IMR-90 (cell line): ENCODE measurements around the gene VPS26C. TPM values are rescaled to one million over a fixed set of nuclear protein-coding genes. Genes with fewer than 3 reads are reported as not detected.

Experiments
- ATAC-seq: fragments of 200-7000 bp; cut with Tn5 transposase; 2 replicates; pipeline ENCODE4 v1.9.1; 2020; ENCODE audit warnings: low read depth, mild to moderate bottlenecking, moderate library complexity
- BruUV-seq: library from RNA; stranded (reverse); fragments of 400-500 nt; replicated peaks from 2 replicates; lab custom pipeline; 2021; lab: Mats Ljungman, UMichigan
- CTCF ChIA-PET: fragments of 300-600 bp; formaldehyde crosslinking; extraction: SDS; loops from one replicate; lab custom pipeline; 2021; ENCODE audit warnings: antibody characterized with exemption; lab: Yijun Ruan, JAX
- POLR2A ChIA-PET: fragments of 300-600 bp; sonication (Branson Sonifier 250); formaldehyde crosslinking; loops from one replicate; lab custom pipeline; 2022; ENCODE audit warnings: antibody characterized with exemption; ENCODE audit not compliant: unreplicated experiment; lab: Charles Lee
- DNase-seq: peaks from one replicate; pipeline ENCODE4 v3.0.0; 2013
- H2AFZ ChIP-seq: replicated peaks from 2 replicates; pipeline ENCODE3; 2013; ENCODE audit warnings: low read length, mild to moderate bottlenecking; ENCODE audit not compliant: poor library complexity
- H2AK5ac ChIP-seq: 2 replicates; pipeline ENCODE4 v1.6.1; 2013; ENCODE audit warnings: low read depth, low read length, inconsistent platforms
- H2AK9ac ChIP-seq: replicated peaks from 2 replicates; pipeline ENCODE3; 2013; ENCODE audit warnings: mild to moderate bottlenecking, low read depth, low read length, moderate library complexity; ENCODE audit not compliant: poor library complexity
- H2BK120ac ChIP-seq: 2 replicates; pipeline ENCODE4 v1.6.1; 2013; ENCODE audit warnings: low read depth, low read length, inconsistent platforms
- H2BK15ac ChIP-seq: 3 replicates; pipeline ENCODE4 v1.6.1; 2013; ENCODE audit warnings: low read depth, low read length, inconsistent platforms
- H2BK20ac ChIP-seq: 2 replicates; pipeline ENCODE4 v1.6.1; 2013; ENCODE audit warnings: low read depth, mild to moderate bottlenecking, inconsistent platforms, low read length, moderate library complexity
- H2BK5ac ChIP-seq: 2 replicates; pipeline ENCODE4 v1.6.1; 2013; ENCODE audit warnings: mild to moderate bottlenecking, low read depth, low read length, inconsistent platforms; ENCODE audit not compliant: poor library complexity, severe bottlenecking
- H3K14ac ChIP-seq: replicated peaks from 2 replicates; pipeline ENCODE4 v1.6.1; 2013; ENCODE audit warnings: low read depth, low read length, inconsistent platforms
- H3K18ac ChIP-seq: 2 replicates; pipeline ENCODE4 v1.6.1; 2013; ENCODE audit warnings: low read depth, low read length, control low read depth
- H3K23ac ChIP-seq: 2 replicates; pipeline ENCODE4 v1.6.1; 2013; ENCODE audit warnings: low read depth, low read length, inconsistent platforms
- H3K27ac ChIP-seq: 2 replicates; pipeline ENCODE4 v1.5.1; 2013; ENCODE audit warnings: mild to moderate bottlenecking, control low read depth, low read length; ENCODE audit not compliant: insufficient read depth
- H3K27me3 ChIP-seq: 2 replicates; pipeline ENCODE4 v1.6.1; 2013; ENCODE audit warnings: low read length; ENCODE audit not compliant: control insufficient read depth, insufficient read depth
- H3K36me3 ChIP-seq: 2 replicates; pipeline ENCODE4 v1.6.1; 2013; ENCODE audit warnings: low read length, mixed read lengths; ENCODE audit not compliant: control insufficient read depth, insufficient read depth
- H3K4ac ChIP-seq: 2 replicates; pipeline ENCODE4 v1.6.1; 2013; ENCODE audit warnings: low read depth, low read length, inconsistent platforms
- H3K4me1 ChIP-seq: 2 replicates; pipeline ENCODE4 v1.6.1; 2013; ENCODE audit warnings: low read length, mixed read lengths; ENCODE audit not compliant: control insufficient read depth, insufficient read depth
- H3K4me2 ChIP-seq: 2 replicates; pipeline ENCODE4 v1.6.1; 2013; ENCODE audit warnings: low read depth, mild to moderate bottlenecking, control low read depth, low read length, moderate library complexity
- H3K4me3 ChIP-seq: 2 replicates; pipeline ENCODE4 v1.5.1; 2013; ENCODE audit warnings: low read depth, mild to moderate bottlenecking, control low read depth, low read length, moderate library complexity; ENCODE audit not compliant: insufficient read depth
- H3K56ac ChIP-seq: 2 replicates; pipeline ENCODE4 v1.6.1; 2013; ENCODE audit warnings: low read length, inconsistent platforms; ENCODE audit not compliant: insufficient read depth; ENCODE audit errors: extremely low read depth
- H3K79me1 ChIP-seq, 2 experiments: 2 replicates each; pipeline ENCODE4 v1.6.1; 2013; ENCODE audit warnings: low read length in 2 of 2, inconsistent platforms in 1 of 2, low read depth in 1 of 2
- H3K9ac ChIP-seq: 2 replicates; pipeline ENCODE4 v1.6.1; 2013; ENCODE audit warnings: low read depth, low read length, control low read depth
- H3K9me1 ChIP-seq: 2 replicates; pipeline ENCODE4 v1.6.1; 2013; ENCODE audit warnings: low read length, inconsistent platforms; ENCODE audit not compliant: insufficient read depth
- H3K9me3 ChIP-seq: 2 replicates; pipeline ENCODE4 v1.6.1; 2013; ENCODE audit warnings: low read length; ENCODE audit not compliant: control insufficient read depth, insufficient read depth
- H4K20me1 ChIP-seq: 2 replicates; pipeline ENCODE4 v1.6.1; 2013; ENCODE audit warnings: low read length, inconsistent platforms; ENCODE audit not compliant: insufficient read depth
- H4K5ac ChIP-seq: 2 replicates; pipeline ENCODE4 v1.6.1; 2013; ENCODE audit warnings: mild to moderate bottlenecking, low read depth, low read length, control low read depth
- H4K8ac ChIP-seq, 2 experiments: 2 replicates each; pipeline ENCODE4 v1.6.1; 2013; ENCODE audit warnings: low read depth in 2 of 2, low read length in 2 of 2, control low read depth in 1 of 2, inconsistent platforms in 1 of 2
- H4K91ac ChIP-seq: 2 replicates; pipeline ENCODE4 v1.6.1; 2013; ENCODE audit warnings: low read depth, low read length, inconsistent platforms; ENCODE audit not compliant: insufficient read depth
- BHLHE40 ChIP-seq: fragments of 150-350 bp; IDR thresholded peaks from 2 replicates; pipeline ENCODE4 v1.6.1; 2016; ENCODE audit warnings: mild to moderate bottlenecking, low read depth, low read length
- CEBPB ChIP-seq: IDR thresholded peaks from 2 replicates; pipeline ENCODE4 v1.6.1; 2012; ENCODE audit warnings: low read depth, low read length, improper control_type of control experiment
- CHD1 ChIP-seq: IDR thresholded peaks from 2 replicates; pipeline ENCODE4 v1.6.1; 2012; ENCODE audit warnings: low read depth, low read length, improper control_type of control experiment
- FOS ChIP-seq: fragments of 150-350 bp; IDR thresholded peaks from 2 replicates; pipeline ENCODE4 v1.6.1; 2016; ENCODE audit warnings: low read depth, low read length
- MAFK ChIP-seq: IDR thresholded peaks from 2 replicates; pipeline ENCODE4 v1.6.1; 2012; ENCODE audit warnings: low read depth, low read length, improper control_type of control experiment
- MAZ ChIP-seq: IDR thresholded peaks from 2 replicates; pipeline ENCODE4 v1.6.1; 2012; ENCODE audit warnings: low read depth, mild to moderate bottlenecking, low read length, improper control_type of control experiment, moderate library complexity, borderline replicate concordance
- MXI1 ChIP-seq: IDR thresholded peaks from 2 replicates; pipeline ENCODE4 v1.6.1; 2012; ENCODE audit warnings: low read depth, mild to moderate bottlenecking, low read length, moderate library complexity, borderline replicate concordance
- NFE2L2 ChIP-seq: fragments of 150-350 bp; IDR thresholded peaks from 2 replicates; pipeline ENCODE4 v1.6.1; 2016; ENCODE audit warnings: low read depth, mild to moderate bottlenecking, low read length
- POLR2A ChIP-seq: IDR thresholded peaks from 2 replicates; pipeline ENCODE4 v1.6.1; 2012; ENCODE audit warnings: mild to moderate bottlenecking, low read depth, low read length
- RAD21 ChIP-seq: IDR thresholded peaks from 2 replicates; pipeline ENCODE4 v1.6.1; 2012; ENCODE audit warnings: low read length, improper control_type of control experiment
- RCOR1 ChIP-seq: IDR thresholded peaks from 2 replicates; pipeline ENCODE4 v1.6.1; 2012; ENCODE audit warnings: mild to moderate bottlenecking, low read length, improper control_type of control experiment; ENCODE audit not compliant: insufficient replicate concordance
- RFX5 ChIP-seq: IDR thresholded peaks from 2 replicates; pipeline ENCODE4 v1.8.0; 2012; ENCODE audit warnings: low read depth, mild to moderate bottlenecking, low read length, moderate library complexity
- SMC3 ChIP-seq: fragments of 150-350 bp; IDR thresholded peaks from 2 replicates; pipeline ENCODE4 v1.6.1; 2016; ENCODE audit warnings: low read depth, mild to moderate bottlenecking, antibody characterized with exemption, low read length, moderate library complexity
- WGBS, 2 experiments: methylation state at CpG; one replicate each; pipeline versions ENCODE4 v1.1.5 to v1.1.7; 2013; ENCODE audit warnings: missing lambda C conversion rate in 2 of 2; ENCODE audit not compliant: insufficient read length in 1 of 2; ENCODE audit errors: extremely low coverage in 2 of 2; 5-methylcytosine and 5-hydroxymethylcytosine counted together
- dilution Hi-C: fragments of 300-500 bp; cut with HindIII; formaldehyde crosslinking; loops from one replicate; pipeline ENCODE4 v1.14.3; 2018; ENCODE audit warnings: low sequenced_read_pairs; ENCODE audit not compliant: unreplicated experiment
- in situ Hi-C: fragments of 300-500 bp; cut with MboI; formaldehyde crosslinking; loops from 3 replicates; pipeline ENCODE4 v1.14.3; 2019; ENCODE audit warnings: low sequenced_read_pairs, inconsistent platforms, mixed read lengths
- intact Hi-C: fragments of 100-400 bp; cut with micrococcal nuclease; formaldehyde crosslinking; loops from 2 replicates; pipeline ENCODE4 v1.10.0; 2022
- polyA plus RNA-seq, 3 experiments: library from polyadenylated mRNA; depleted of rRNA; stranded (reverse); fragments of >200 nt; gene quantifications; 2 replicates each; pipeline ENCODE4 v1.2.3, GENCODE V29; 2012; ENCODE audit warnings: low replicate concordance in 1 of 3
- total RNA-seq: library from RNA; depleted of rRNA; stranded (reverse); fragments of >200 nt; gene quantifications from 2 replicates; pipeline ENCODE4 v1.2.3, GENCODE V29; 2012
- TF ChIP-seq, protein P1 (sequence below): conservative IDR thresholded peaks from 2 replicates; pipeline ENCODE4 v1.5.1; 2012; ENCODE audit warnings: mild to moderate bottlenecking, low read depth, low read length, improper control_type of control experiment
- TF ChIP-seq, protein P2 (sequence below): fragments of 150-350 bp; IDR thresholded peaks from 2 replicates; pipeline ENCODE4 v1.6.1; 2016; ENCODE audit warnings: low read depth, mild to moderate bottlenecking, low read length, moderate library complexity, borderline replicate concordance
- TF ChIP-seq, protein P3 (sequence below): fragments of 150-350 bp; IDR thresholded peaks from 2 replicates; pipeline ENCODE4 v1.6.1; 2017; ENCODE audit warnings: mild to moderate bottlenecking, antibody characterized with exemption, low read length, low read depth

Gene VPS26C
- total and polyA plus RNA-seq, 2 of the 4 experiments (the other 2 are of a cell fraction) = 30.0 to 36.6 TPM

DNA sequence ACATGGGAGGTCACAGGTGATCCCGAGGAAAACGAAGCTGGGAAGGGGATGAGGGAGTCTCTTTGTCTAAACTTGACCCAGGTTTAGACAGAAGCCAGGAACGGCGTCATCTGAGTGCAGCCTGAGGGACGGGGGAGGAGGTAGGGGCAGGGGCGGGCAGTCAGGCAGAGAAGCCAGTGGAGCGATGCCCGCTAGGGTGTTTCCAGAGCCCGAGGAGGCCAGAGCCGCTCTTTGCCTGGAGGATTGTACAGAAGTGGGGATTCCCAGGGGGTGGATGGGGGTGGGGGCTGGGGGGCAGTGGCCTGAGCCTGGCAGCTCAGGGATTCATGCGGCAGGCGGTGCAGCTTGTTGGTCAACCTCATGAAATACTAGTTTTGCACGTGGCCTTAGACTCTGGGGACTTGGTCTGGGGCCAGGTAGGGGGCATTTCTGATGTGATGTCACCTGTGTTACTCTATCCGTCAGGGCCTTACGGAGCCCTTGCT lies 58.4 kb downstream of the VPS26C start:
- H3K9ac ChIP-seq = no peak overlapping the region
- intact Hi-C loops = no loop called here
- BruUV-seq = no TSS peak
- H3K18ac ChIP-seq = no peak overlapping the region
- no peak overlapping the region for H2BK120ac ChIP-seq
- H2BK20ac ChIP-seq = no peak overlapping the region
- ChIA-PET CTCF (no interaction called here), POLR2A (no interaction called here)
- H3K23ac ChIP-seq = no peak overlapping the region
- ATAC-seq (no peak), DNase-seq (no peak)
- dilution Hi-C loops = no loop called here
- 80% methylated on average over 3 of the region's 15 CpGs; no CpG with 5 or more reads in 1 of the 2 experiments for WGBS, 2 experiments
- H3K4ac ChIP-seq = no peak overlapping the region
- in situ Hi-C loops = no loop called here
- H3K79me1 ChIP-seq = no peaks in the 10 kb centered on the region
- no peak overlapping the region for H2AK5ac ChIP-seq
- H2BK15ac ChIP-seq = no peak overlapping the region
- peaks cover 5% of the 10 kb centered on the region for H3K4me1 ChIP-seq
- no peak overlapping the region for H4K8ac ChIP-seq
- no peak overlapping the region for H3K27ac ChIP-seq
- no peaks in the 10 kb centered on the region for H3K36me3 ChIP-seq
- no peaks in the 10 kb centered on the region; the same call in 1 of the 2 replicates for H3K9me1 ChIP-seq
- no peaks in the 10 kb centered on the region; the same call in none of the 2 replicates for H4K20me1 ChIP-seq
- H2AFZ ChIP-seq = no peak overlapping the region
- H3K4me2 ChIP-seq = no peak overlapping the region
- H4K91ac ChIP-seq = no peak overlapping the region
- no peaks in the 10 kb centered on the region for H3K9me3 ChIP-seq
- H2AK9ac ChIP-seq = no peak overlapping the region
- no peaks in the 10 kb centered on the region for H3K27me3 ChIP-seq
- H3K14ac ChIP-seq = no peak overlapping the region
- H2BK5ac ChIP-seq = no peak overlapping the region
- no peak overlapping the region for H4K5ac ChIP-seq
- H3K56ac ChIP-seq = no peak overlapping the region
- no peak for TF ChIP-seq BHLHE40
- TF ChIP-seq CEBPB = no peak
- TF ChIP-seq CHD1 = no peak
- no peak for TF ChIP-seq SMC3
- no peak for TF ChIP-seq POLR2A
- no peak for TF ChIP-seq MAZ
- TF ChIP-seq RFX5 = no peak
- no peak for TF ChIP-seq RAD21
- no peak for TF ChIP-seq FOS
- TF ChIP-seq, protein P1, sequence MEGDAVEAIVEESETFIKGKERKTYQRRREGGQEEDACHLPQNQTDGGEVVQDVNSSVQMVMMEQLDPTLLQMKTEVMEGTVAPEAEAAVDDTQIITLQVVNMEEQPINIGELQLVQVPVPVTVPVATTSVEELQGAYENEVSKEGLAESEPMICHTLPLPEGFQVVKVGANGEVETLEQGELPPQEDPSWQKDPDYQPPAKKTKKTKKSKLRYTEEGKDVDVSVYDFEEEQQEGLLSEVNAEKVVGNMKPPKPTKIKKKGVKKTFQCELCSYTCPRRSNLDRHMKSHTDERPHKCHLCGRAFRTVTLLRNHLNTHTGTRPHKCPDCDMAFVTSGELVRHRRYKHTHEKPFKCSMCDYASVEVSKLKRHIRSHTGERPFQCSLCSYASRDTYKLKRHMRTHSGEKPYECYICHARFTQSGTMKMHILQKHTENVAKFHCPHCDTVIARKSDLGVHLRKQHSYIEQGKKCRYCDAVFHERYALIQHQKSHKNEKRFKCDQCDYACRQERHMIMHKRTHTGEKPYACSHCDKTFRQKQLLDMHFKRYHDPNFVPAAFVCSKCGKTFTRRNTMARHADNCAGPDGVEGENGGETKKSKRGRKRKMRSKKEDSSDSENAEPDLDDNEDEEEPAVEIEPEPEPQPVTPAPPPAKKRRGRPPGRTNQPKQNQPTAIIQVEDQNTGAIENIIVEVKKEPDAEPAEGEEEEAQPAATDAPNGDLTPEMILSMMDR = no peak
- TF ChIP-seq RCOR1 = no peak
- TF ChIP-seq, protein P2, sequence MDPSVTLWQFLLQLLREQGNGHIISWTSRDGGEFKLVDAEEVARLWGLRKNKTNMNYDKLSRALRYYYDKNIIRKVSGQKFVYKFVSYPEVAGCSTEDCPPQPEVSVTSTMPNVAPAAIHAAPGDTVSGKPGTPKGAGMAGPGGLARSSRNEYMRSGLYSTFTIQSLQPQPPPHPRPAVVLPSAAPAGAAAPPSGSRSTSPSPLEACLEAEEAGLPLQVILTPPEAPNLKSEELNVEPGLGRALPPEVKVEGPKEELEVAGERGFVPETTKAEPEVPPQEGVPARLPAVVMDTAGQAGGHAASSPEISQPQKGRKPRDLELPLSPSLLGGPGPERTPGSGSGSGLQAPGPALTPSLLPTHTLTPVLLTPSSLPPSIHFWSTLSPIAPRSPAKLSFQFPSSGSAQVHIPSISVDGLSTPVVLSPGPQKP = no peak
- no peak for TF ChIP-seq NFE2L2
- TF ChIP-seq, protein P3, sequence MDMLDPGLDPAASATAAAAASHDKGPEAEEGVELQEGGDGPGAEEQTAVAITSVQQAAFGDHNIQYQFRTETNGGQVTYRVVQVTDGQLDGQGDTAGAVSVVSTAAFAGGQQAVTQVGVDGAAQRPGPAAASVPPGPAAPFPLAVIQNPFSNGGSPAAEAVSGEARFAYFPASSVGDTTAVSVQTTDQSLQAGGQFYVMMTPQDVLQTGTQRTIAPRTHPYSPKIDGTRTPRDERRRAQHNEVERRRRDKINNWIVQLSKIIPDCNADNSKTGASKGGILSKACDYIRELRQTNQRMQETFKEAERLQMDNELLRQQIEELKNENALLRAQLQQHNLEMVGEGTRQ = no peak
- no peak for TF ChIP-seq MAFK
- no peak for TF ChIP-seq MXI1
- H3K4me3 ChIP-seq = no peak overlapping the region
